HUDEP-2 (cell line): ENCODE results near the gene MRPL19.

ENCODE experiments used
- DNase-seq, 76 experiments: peaks; one replicate each; lab custom pipeline; 2025; ENCODE audit not compliant: unreplicated experiment in 76 of 76; lab: John Stamatoyannopoulos, UW

The MRPL19 gene

GRCh38 chr2:75614162-75614651 lies 32.4 kb upstream of the MRPL19 start:
- DNase-seq: no peak

GRCh38 chr2:75616406-75616805 lies 30.2 kb upstream of the MRPL19 start:
- DNase-seq: no peak

GRCh38 chr2:75616933-75617332 lies 29.6 kb upstream of the MRPL19 start:
- no peak for DNase-seq

- DNase-seq: no peak
Measured at GRCh38 chr2:75619956-75620740, 26.4 kb upstream of the MRPL19 start.

- no peak for DNase-seq
Measured at GRCh38 chr2:75621228-75621627, 25.4 kb upstream of the MRPL19 start.

GRCh38 chr2:75622500-75622899 lies 24.1 kb upstream of the MRPL19 start:
- no peak for DNase-seq

GRCh38 chr2:75622929-75623328 lies 23.7 kb upstream of the MRPL19 start:
- no peak for DNase-seq

GRCh38 chr2:75627902-75628504 lies 18.6 kb upstream of the MRPL19 start:
- peak in 59 of 76 experiments; percentile 4 to 73 (median 28) for DNase-seq

GRCh38 chr2:75632091-75632701 lies 14.4 kb upstream of the MRPL19 start:
- DNase-seq: no peak

- DNase-seq: no peak
Measured at GRCh38 chr2:75632813-75633212, 13.8 kb upstream of the MRPL19 start.

- DNase-seq: no peak
Measured at GRCh38 chr2:75633620-75634019, 13.0 kb upstream of the MRPL19 start.

GRCh38 chr2:75634945-75635344 lies 11.6 kb upstream of the MRPL19 start:
- no peak for DNase-seq

GRCh38 chr2:75637568-75637967 lies 9.0 kb upstream of the MRPL19 start:
- DNase-seq: no peak

GRCh38 chr2:75640621-75641121 lies 5.9 kb upstream of the MRPL19 start:
- DNase-seq: peak in 46 of 76 experiments; percentile 1 to 62 (median 26)

- no peak for DNase-seq
Measured at GRCh38 chr2:75641587-75641986, 5.0 kb upstream of the MRPL19 start.

GRCh38 chr2:75643980-75644379 lies 2.6 kb upstream of the MRPL19 start:
- DNase-seq: no peak

- DNase-seq: no peak
Measured at GRCh38 chr2:75645643-75646042, 940 bp upstream of the MRPL19 start.

- no peak for DNase-seq
Measured at GRCh38 chr2:75646090-75646582, 447 bp upstream of the MRPL19 start.

GRCh38 chr2:75647771-75648170 lies 1.2 kb downstream of the MRPL19 start:
- peak in 11 of 76 experiments; percentile 1 to 25 (median 6) for DNase-seq

GRCh38 chr2:75654012-75654411 lies 7.4 kb downstream of the MRPL19 start:
- DNase-seq: no peak

GRCh38 chr2:75655861-75656260 lies 9.3 kb downstream of the MRPL19 start:
- no peak for DNase-seq
